ENCODE results near the gene PFN3. TPM values are rescaled to one million over a fixed set of nuclear protein-coding genes. Genes with fewer than 3 reads are reported as not detected.

The PFN3 gene
- total RNA-seq, 1 donor from 2014 or later = not detected

Other genes starting within 250 kb of the PFN3 start
- gene RAB24, start 96.9 kb downstream of the PFN3 start, total RNA-seq = 15.3 TPM
- 68.1 TPM for gene PRELID1, start 96.9 kb downstream of the PFN3 start, total RNA-seq
- gene MXD3, start 88.8 kb downstream of the PFN3 start, total RNA-seq = 9.4 TPM
- gene LMAN2, start 49.0 kb downstream of the PFN3 start, total RNA-seq = 162 TPM
- gene RGS14, start 42.7 kb downstream of the PFN3 start, total RNA-seq = 34.6 TPM
- gene SLC34A1, start 16.2 kb downstream of the PFN3 start, total RNA-seq = 3.0 TPM
- 292 TPM for gene F12, start 8.9 kb upstream of the PFN3 start, total RNA-seq
- gene GRK6, start 26.0 kb upstream of the PFN3 start, total RNA-seq = 9.8 TPM
- 0.63 TPM for gene PRR7, start 46.2 kb upstream of the PFN3 start, total RNA-seq
- gene DBN1, start 73.0 kb upstream of the PFN3 start, total RNA-seq = 1.7 TPM
- gene PDLIM7, start 96.9 kb upstream of the PFN3 start, total RNA-seq = 5.3 TPM
- gene DOK3, start 109.2 kb upstream of the PFN3 start, total RNA-seq = 3.2 TPM
- gene DDX41, start 116.3 kb upstream of the PFN3 start, total RNA-seq = 43.2 TPM
- gene FAM193B, start 153.9 kb upstream of the PFN3 start, total RNA-seq = 69.0 TPM
- 135 TPM for gene TMED9, start 191.5 kb upstream of the PFN3 start, total RNA-seq
- 13.5 TPM for gene B4GALT7, start 199.5 kb upstream of the PFN3 start, total RNA-seq